HG02884 (cell line): Measurements from ENCODE around the gene DFFB.

Source experiments
- ATAC-seq: cut with Tn5 transposase; IDR thresholded peaks from one replicate; pipeline ENCODE4 v1.9.1; 2021; ENCODE audit warnings: mild to moderate bottlenecking, moderate library complexity; ENCODE audit not compliant: unreplicated experiment

DFFB gene

DNA sequence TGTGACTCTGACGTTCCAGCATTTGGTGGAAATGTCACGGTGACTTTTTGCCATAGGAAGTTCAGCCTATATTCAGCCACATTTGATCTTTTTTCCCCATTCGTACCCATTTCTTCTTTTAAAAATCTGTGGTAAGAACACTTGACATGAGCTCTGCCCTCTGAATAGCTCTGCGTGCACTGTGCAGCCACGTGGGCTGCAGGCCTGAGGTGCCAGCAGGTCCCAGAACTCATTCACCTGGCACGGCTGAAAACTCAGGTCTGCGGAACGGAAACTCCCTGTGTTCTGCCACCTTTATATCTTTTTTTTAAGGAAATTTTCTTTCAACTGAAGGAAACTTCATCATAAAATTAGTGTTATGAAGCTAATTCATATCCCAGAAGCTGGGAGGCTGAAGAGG lies 28.9 kb upstream of the DFFB start:
- ATAC-seq: no peak

GRCh38 chr1:3831689-3832088 lies 25.6 kb upstream of the DFFB start:
- no peak for ATAC-seq

GRCh38 chr1:3834701-3835100 lies 22.6 kb upstream of the DFFB start:
- ATAC-seq: no peak

GRCh38 chr1:3836421-3836820 lies 20.9 kb upstream of the DFFB start:
- ATAC-seq: no peak

GRCh38 chr1:3837200-3837599 lies 20.1 kb upstream of the DFFB start:
- ATAC-seq: no peak

DNA sequence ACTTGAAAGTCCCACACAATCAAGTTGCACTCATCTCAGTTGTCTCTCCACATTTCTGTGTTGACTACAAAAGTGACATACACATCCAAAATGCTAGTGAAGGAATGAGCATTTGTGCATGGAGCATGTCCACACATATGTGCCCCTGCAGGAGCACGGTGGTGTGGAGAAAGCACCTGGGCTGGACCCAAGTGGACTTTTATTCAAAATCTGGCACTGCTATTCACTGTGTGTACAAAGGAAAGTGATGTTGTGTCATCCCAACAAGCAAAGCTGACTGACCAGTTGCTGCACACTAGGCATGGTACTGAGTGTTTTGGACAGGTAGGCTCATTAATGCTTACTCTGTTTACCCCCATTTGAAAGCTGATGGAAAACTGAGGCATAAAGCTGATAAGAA lies 19.6 kb upstream of the DFFB start:
- ATAC-seq: no peak

- ATAC-seq: no peak
These were observed 18.5 kb upstream of the DFFB start for GRCh38 chr1:3838788-3839187.

DNA sequence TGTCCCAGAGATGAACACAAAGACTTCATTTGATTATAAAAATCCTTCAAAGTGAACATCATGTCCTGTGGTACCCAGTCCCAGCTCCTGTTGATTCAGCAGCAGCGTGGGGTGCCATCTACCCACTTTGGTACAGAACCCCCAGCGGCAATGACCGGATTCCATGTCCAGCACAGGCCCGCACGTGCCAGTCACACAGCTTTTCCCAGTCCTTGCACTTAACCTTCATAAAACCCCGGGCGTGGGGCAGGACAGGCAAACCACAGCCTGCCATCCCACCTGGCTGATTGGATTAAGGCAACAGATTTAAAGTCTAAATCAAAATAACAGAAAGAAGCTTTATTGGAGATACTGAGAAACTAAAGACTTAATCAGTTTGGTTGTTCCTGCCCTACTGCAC lies 15.8 kb upstream of the DFFB start:
- no peak for ATAC-seq

DNA sequence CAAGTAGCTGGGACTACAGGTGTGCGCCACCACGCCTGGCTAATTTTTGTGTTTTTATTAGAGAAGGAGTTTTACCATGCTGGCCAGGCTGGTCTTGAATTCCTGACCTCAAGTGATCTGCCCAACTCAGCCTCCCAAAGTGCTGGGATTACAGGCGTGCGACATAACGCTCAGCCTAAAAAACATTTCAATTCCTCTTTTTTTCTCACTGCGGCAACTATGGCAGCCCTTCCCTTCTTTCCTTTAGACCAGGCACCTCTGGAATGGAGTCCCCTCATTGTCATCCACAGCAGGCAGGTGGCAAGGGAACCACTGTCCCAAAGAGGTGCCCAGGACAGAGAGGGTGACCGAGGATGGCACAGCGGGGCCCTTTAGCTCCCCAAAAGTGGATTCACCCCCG lies 14.4 kb upstream of the DFFB start:
- ATAC-seq: no peak

GRCh38 chr1:3846541-3846940 lies 10.7 kb upstream of the DFFB start:
- ATAC-seq: no peak

DNA sequence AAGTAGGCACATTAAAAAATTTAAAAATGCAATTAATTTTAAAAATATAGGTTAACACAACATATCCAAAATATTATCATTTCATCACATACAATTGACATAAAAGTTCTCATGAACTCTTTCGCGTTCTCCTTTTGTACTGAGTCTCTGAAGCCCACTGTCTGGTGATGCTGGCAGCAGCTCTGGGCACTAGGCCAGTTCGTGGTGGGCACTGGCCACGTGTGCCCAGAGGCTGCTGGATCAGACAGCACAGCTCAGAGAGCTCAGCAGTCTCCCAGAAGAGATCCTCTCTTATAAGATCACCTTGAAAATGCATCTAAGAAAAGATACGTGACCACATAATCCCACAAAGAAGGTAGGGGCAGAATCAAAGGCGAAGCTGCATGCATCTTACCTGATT lies 10.2 kb upstream of the DFFB start:
- no peak for ATAC-seq

DNA sequence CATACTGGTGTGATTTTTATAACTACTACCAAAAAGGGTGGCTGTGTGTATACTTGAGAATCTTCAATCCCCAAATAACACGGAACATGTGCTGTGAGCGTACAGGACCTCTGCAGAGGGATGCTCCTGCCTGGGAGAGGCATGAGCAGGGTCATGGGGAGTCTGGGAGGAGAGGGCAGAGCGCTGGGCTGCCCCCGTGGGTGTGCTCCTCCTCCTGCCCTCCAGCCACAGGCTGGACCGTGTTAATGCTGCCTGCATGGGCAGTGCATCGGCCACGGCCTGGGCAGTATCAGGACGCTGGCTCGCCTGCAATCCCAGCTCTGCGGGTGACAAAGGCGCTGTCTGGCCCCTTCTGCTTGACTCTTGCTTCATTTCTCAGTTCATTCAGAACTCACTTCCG lies 6.4 kb upstream of the DFFB start:
- ATAC-seq: no peak

DNA sequence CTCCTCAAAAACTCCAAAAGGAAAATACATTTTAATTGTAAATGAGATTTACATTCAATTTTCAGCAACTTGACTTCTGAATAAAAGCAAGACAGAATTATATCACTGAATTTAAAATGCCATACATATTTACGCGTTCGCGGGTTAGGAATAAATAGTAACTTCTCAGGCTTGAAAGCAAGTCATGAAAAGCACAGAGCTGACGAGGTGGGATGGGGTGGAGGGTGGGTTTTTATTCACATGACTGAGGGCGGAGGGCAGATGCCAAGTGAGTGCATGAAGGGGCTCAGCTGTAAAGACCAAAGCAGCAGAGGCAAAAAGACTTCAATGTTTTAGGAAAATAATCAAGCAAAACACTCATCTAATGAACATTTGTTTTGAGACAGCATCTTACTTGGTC lies 6.0 kb upstream of the DFFB start:
- no peak for ATAC-seq

GRCh38 chr1:3852091-3852490 lies 5.2 kb upstream of the DFFB start:
- ATAC-seq: no peak

DNA sequence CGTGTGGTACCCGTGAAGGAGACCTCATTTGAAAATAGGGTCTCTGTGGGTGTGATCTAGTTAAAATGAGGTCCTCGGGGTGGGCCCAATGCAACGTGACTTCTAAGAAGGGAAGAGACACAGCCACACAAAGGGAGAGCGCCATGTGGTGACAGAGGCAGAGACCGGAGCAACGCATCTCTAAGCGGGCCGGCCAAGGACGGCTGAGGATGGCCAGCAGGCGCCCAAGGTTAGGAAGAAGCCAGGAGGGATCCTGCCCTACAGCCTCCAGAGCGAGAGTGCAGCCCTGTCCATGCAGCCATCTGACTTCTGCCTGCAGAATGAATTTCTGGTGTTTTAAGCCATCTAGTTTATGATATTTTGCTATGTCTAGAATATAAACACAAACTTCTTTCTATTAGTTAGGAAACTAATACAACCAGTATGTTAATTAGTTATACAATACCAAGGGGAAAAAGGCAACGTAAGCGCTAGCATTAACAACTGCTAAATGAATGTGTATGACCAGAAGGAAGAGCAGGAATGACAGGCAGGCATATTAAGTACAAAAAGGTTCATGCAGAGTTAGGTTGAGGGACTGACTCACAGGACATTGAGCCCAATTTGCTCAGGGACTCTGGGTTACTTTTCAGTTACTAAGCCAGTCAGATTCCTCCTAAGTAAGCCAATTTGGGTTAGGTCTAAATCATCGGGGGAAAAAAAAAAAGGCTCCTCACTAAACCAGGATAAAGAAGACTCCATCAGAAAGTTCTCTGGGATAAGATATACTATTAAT lies 4.4 kb upstream of the DFFB start:
- ATAC-seq: no peak

DNA sequence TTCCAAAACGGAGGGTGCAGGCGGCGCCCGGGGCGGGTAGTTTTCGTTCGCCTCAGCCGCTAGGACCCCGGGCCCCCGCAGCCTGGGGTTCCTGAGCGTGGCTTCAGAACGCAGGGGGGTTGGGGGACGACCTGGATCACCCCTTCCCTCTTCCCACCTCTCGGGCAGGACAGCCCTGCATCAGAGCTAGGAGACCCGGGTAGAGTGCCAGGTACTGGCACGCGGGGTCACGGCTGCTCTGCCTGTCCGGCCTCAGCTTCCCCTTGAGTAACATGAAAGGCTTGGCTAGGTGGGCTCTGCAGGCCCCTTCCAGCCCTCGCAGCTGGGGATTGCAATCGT lies 484 bp downstream of the DFFB start:
- ATAC-seq: no peak

DNA sequence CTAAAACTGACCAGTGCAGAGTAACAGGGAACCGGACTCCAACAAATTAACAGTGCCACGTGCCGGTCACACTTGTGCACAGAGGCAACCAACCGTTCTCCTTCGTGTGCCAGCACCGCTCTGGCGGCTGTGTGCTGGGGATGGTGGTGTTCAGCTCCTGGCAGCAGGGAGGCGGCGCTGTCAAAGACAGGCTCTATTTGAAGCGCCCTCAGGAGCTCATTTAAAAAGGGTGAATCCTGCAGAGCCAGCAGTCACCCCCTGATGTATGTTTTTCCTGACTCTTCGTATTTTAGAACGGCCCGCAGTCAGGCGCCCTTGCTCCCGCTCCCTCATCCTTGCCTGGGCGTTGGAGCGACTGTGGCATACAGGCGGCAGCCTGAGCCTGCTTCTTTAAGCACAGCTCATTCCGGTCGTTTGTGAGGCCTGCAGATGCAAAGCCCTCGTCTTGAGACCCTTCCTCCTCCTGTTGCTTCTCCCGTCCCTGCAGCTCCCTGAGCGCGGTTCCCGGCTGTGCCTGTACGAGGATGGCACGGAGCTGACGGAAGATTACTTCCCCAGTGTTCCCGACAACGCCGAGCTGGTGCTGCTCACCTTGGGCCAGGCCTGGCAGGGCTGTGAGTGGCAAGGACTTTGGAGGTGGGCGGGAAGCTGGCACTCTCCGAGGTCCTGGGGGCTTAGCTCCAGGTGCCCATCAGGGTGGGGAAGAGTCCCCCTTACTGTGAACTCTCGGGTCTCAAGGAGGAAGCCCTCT lies 1.1 kb downstream of the DFFB start:
- no peak for ATAC-seq

DNA sequence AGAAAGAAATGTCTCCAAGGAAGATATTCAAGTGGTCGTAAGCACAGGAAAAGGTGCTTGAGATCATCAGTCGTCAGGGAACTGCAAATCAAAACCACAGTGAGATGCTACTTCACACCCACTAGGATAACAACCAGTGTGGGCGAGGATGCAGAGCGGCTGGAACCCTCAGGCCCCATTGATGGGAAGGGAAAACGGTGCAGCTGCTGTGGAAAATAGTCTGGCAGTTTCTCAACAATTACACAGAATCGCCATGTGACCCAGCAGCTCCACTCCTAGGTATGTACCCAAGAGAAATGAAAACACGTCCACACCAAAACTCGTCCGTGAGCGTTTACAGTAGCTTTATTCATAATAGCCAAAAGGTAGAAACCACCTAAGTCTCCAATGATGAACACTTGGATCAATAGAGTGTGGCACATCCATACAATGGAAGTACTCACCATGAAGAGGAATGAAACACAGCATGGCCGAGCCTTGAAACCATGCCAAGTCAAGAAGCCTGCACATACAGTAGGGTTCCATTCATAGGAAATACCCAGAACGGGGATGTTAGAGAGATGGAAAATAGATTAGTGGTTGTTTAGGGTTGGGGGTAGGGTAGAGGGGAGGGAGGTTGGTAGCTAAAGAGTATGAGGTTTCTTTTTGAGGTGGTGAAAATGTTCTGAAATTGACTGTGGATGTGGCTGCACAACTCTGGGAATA lies 6.1 kb downstream of the DFFB start:
- no peak for ATAC-seq

DNA sequence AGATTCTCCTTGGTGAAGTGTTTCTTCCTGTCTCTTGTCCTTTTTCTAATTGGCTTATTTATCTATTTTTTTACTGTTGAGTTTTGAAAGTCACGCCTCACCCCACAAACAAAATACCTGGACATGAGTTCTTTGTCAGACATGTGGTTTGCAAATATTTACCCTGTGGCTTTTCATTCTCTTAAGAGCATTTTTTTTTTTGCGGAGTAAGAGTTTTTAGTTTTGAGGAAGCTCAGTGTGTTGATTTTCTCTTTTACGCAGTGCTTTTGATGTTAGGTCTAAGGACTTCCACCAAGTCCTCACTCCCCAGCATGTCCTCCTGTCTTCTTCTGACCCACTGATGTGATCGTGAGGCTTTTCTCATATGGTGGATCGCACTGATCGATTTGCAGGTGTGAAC lies 7.6 kb downstream of the DFFB start:
- ATAC-seq: no peak

DNA sequence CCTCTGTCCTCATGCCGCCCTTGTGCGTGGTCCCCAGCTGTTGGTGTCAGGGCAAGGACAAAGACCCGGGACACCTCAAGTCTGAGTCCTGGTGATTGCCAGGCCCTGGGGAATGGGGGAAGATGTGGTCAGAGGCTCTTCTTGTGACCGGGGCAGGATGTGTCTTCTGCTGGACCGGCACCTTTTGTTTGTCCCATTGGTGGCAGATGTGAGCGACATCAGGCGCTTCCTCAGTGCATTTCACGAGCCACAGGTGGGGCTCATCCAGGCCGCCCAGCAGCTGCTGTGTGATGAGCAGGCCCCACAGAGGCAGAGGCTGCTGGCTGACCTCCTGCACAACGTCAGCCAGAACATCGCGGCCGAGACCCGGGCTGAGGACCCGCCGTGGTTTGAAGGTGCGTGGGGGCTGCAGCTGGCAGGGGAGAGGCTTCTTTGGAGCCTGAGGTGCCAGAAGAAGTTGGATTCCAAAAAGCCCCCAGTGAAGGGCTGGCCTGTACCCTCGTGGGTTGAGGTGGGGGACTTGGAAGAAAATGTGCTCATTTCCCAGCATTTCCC lies 8.4 kb downstream of the DFFB start:
- ATAC-seq: no peak

DNA sequence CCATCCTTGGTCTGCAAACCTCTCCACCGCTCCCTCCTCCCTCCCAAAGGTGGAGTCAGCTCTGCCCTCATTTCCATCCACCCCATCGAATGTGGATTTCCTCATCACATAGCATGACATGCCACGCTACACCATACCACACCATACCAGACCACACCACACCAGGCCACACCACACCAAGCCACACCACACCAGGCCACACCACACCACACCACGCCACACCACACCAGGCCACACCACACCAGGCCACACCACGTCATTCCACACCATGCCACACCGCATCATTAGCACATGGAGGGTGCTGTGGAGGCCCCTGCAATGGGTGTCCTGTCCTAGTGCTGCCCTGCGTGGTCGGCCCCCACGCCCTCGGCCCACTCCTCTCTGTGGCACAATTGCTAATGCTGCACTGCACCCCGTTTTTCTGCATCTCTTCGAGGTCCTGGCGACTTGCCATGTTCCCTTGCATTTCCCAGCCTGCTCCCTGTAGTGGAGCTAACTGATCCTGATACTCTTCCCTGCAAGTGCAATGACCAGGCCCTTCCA lies 11.3 kb downstream of the DFFB start:
- no peak for ATAC-seq
